ENCODE data around the gene CCDC88B.

The CCDC88B gene

DNA sequence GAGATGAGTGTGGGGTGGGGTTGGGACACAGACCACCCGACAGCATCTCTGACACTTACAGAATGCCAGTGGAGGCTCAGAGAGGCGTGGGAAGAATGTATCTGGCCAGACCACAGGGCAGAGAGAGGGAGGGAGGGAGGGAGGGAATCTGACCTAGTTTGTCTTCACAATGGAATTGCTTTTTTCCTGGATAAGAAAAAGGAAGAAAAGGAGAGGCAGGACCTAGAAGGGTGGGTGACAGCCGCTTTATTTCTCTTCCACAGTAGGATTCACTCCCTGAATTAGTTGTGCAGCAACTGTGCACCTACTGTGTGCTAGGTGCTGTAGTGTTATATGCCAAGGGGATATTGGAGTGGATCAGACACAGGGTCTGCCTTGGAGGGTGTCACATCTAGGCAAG, 45.2 kb upstream of the CCDC88B start:
- no peak for TF ChIP-seq ZFX (IDR thresholded peaks at IDR 0.05; ENCODE audit: borderline replicate concordance)
- TF ChIP-seq, protein P1, sequence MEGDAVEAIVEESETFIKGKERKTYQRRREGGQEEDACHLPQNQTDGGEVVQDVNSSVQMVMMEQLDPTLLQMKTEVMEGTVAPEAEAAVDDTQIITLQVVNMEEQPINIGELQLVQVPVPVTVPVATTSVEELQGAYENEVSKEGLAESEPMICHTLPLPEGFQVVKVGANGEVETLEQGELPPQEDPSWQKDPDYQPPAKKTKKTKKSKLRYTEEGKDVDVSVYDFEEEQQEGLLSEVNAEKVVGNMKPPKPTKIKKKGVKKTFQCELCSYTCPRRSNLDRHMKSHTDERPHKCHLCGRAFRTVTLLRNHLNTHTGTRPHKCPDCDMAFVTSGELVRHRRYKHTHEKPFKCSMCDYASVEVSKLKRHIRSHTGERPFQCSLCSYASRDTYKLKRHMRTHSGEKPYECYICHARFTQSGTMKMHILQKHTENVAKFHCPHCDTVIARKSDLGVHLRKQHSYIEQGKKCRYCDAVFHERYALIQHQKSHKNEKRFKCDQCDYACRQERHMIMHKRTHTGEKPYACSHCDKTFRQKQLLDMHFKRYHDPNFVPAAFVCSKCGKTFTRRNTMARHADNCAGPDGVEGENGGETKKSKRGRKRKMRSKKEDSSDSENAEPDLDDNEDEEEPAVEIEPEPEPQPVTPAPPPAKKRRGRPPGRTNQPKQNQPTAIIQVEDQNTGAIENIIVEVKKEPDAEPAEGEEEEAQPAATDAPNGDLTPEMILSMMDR (IDR thresholded peaks at IDR 0.05) = no peak
- H3K27ac ChIP-seq = no peak overlapping the region

DNA sequence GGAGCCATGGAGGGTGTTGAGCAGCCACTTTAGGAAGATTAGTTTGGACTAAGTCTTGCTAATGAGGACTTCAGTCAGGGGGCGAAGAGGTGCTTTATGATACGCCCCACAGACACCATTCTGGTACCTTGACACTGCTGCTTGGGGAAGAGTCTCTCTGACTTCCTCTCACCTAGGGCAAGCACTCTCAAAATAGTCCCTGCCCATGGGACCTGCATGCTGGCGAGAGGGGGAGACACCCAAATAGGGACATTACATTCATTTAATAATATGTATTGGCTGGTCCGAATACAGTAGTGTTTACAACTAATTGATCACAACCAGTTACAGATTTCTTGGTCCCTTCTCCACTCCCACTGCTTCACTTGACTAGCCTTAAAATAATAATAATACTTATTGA, 44.2 kb upstream of the CCDC88B start:
- TF ChIP-seq, protein P1 (IDR thresholded peaks at IDR 0.05) = no peak
- no peak for TF ChIP-seq ZFX (IDR thresholded peaks at IDR 0.05; ENCODE audit: borderline replicate concordance)
- no peak overlapping the region for H3K27ac ChIP-seq

DNA sequence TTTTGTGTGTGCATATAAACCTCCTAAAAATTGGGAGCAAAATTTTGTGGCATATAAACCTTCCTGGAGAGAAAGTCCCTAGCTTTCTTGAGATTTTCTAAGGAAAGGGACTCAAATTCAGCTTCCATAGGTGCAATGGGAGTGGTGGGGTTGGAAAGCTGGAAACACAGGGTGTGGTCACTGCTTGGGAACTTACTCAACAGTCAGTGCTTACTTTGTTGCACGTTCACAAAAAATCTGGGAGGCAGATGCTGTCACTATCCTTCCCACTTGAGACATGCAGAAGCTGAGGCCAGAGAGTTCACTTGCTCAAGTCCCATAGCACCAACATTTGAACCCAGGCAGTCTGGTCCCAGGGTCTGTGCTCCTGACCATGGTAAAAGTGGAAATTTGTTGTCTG, 43.8 kb upstream of the CCDC88B start:
- TF ChIP-seq ZFX (IDR thresholded peaks at IDR 0.05; ENCODE audit: borderline replicate concordance) = no peak
- TF ChIP-seq, protein P1 (IDR thresholded peaks at IDR 0.05) = no peak
- H3K27ac ChIP-seq = no peak overlapping the region

DNA sequence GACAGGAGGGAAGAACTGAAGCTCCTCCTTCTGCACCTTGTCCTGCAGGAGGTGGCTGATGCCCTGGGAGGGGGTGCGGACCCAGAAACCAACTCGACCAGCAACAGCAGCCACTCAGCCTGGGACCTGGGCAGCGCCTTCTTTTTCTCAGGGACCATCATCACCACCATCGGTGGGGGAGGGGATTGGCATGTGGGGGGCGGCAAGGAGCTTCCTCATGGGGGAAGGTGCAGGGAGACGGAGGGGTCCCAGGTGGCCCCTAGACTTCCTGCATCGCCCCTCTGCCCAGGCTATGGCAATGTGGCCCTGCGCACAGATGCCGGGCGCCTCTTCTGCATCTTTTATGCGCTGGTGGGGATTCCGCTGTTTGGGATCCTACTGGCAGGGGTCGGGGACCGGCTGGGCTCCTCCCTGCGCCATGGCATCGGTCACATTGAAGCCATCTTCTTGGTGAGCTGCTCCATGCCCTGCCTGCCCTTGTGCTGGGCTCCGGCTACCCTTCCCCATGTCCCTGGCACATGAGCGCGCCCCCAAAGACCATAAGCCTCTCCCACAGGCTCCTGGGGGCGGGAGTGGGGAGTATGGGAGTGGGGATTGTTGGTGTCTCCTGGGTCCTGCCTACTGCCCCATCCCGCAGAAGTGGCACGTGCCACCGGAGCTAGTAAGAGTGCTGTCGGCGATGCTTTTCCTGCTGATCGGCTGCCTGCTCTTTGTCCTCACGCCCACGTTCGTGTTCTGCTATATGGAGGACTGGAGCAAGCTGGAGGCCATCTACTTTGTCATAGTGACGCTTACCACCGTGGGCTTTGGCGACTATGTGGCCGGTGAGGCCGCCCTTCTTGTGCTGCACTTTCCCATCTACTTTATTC, 42.9 kb upstream of the CCDC88B start:
- H3K27ac ChIP-seq = no peak overlapping the region
- TF ChIP-seq ZFX (IDR thresholded peaks at IDR 0.05; ENCODE audit: borderline replicate concordance) = no peak
- TF ChIP-seq, protein P1 (IDR thresholded peaks at IDR 0.05) = no peak

DNA sequence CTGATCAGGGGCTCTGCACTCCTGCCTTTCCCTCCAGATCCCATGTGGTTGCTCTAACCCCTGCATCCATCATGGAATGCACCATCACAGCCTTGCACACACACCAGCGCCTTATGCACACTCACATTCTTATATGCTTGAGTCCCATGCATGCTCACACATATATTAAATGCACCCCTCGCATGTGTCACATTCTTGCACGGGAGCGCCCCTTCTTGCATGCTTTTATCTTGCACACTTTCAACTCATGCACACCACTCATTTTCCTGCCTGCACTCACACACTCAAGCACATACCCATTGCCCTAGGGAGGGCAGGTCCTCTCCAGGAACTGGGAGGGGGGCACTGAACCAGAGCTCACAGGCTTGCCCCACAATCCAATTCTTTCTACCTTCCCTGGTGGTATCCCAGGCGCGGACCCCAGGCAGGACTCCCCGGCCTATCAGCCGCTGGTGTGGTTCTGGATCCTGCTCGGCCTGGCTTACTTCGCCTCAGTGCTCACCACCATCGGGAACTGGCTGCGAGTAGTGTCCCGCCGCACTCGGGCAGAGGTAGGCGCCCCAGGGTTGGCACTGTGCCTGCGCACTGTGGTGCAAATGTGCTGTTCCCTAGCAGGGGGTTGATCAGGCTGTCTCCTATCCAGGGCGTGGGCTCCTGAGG, 42.2 kb upstream of the CCDC88B start:
- TF ChIP-seq ZFX (IDR thresholded peaks at IDR 0.05; ENCODE audit: borderline replicate concordance) = no peak
- TF ChIP-seq, protein P1 (IDR thresholded peaks at IDR 0.05) = no peak
- H3K27ac ChIP-seq = no peak overlapping the region

DNA sequence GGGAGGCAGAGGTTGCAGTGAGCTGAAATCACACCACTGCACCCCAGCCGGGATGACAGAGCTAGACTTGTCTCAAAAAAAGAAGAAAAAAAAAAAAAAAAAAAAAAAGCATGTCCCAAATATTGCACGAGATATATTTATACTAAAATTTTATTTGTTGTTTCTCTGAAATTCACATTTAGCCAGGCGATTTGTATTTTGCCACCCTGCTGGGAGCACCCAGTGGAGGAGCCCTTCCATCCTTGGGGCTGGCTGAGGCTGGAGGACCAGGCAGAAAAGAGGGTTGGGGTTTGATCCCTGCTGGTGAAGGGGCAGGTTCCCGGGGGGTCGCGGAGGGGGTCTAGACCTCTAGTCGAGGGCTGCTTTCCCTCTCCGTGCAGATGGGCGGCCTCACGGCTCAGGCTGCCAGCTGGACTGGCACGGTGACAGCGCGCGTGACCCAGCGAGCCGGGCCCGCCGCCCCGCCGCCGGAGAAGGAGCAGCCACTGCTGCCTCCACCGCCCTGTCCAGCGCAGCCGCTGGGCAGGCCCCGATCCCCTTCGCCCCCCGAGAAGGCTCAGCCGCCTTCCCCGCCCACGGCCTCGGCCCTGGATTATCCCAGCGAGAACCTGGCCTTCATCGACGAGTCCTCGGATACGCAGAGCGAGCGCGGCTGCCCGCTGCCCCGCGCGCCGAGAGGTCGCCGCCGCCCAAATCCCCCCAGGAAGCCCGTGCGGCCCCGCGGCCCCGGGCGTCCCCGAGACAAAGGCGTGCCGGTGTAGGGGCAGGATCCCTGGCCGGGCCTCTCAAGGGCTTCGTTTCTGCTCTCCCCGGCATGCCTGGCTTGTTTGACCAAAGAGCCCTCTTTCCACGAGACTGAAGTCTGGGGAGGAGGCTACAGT, 40.8 kb upstream of the CCDC88B start:
- TF ChIP-seq ZFX (IDR thresholded peaks at IDR 0.05; ENCODE audit: borderline replicate concordance) = no peak
- TF ChIP-seq, protein P1 (IDR thresholded peaks at IDR 0.05) = no peak

More for the DNA sequence above, 40.8 kb upstream of the CCDC88B start:
- H3K27ac ChIP-seq = no peak overlapping the region

Data from 22Rv1 (cell line).